GM12878 (cell line): ENCODE data around the gene SNCA. TPM values are rescaled to one million over a fixed set of nuclear protein-coding genes. Genes with fewer than 3 reads are reported as not detected.

Experiments used
- ATAC-seq: fragments of 200-7000 bp; cut with Tn5 transposase; 3 replicates; pipeline ENCODE4 v1.9.1; 2020; ENCODE audit warnings: mild to moderate bottlenecking, moderate library complexity
- BruUV-seq: library from RNA; stranded (reverse); fragments of 400-500 nt; replicated peaks from 2 replicates; lab custom pipeline; 2021; lab: Mats Ljungman, UMichigan
- CTCF ChIA-PET: fragments of 300-600 bp; sonication (Branson Sonifier 250); formaldehyde crosslinking; extraction: SDS; loops from one replicate; lab custom pipeline; 2021; ENCODE audit warnings: inconsistent platforms; lab: Yijun Ruan, JAX
- POLR2A ChIA-PET: fragments of 350-600 bp; formaldehyde crosslinking; extraction: SDS; loops from one replicate; lab custom pipeline; 2021; ENCODE audit warnings: inconsistent platforms; lab: Charles Lee
- RAD21 ChIA-PET: fragments of 300-600 bp; sonication (Branson Sonifier 250); formaldehyde crosslinking; loops from one replicate; lab custom pipeline; 2023; ENCODE audit warnings: antibody characterized with exemption; ENCODE audit not compliant: unreplicated experiment; lab: Charles Lee
- SMC1A ChIA-PET: fragments of 300-600 bp; sonication (Branson Sonifier 250); formaldehyde crosslinking; loops from one replicate; lab custom pipeline; 2023; ENCODE audit not compliant: unreplicated experiment, uncharacterized antibody; lab: Charles Lee
- DNase-seq: peaks from one replicate; pipeline ENCODE4 v3.0.0-alpha.2; 2011; ENCODE audit warnings: low read depth, low spot score
- FAIRE-seq: peaks from 3 replicates; lab custom pipeline; 2011; peaks lifted over from hg19 to GRCh38; lab: Jason Lieb, UNC
- H2AFZ ChIP-seq: 2 replicates; pipeline ENCODE4 v1.6.0; 2011; ENCODE audit warnings: low read depth, low read length, control low read depth; ENCODE audit not compliant: control insufficient read depth
- H3K27ac ChIP-seq: 2 replicates; pipeline ENCODE4 v1.5.1; 2011; ENCODE audit warnings: control low read depth; ENCODE audit not compliant: control insufficient read depth, insufficient read depth
- H3K27me3 ChIP-seq, 2 experiments: replicated peaks in 1 of 2; 2 replicates each; pipeline versions ENCODE4 v1.6.0 to v1.6.1; 2011; ENCODE audit warnings: low read length in 1 of 2; ENCODE audit not compliant: control insufficient read depth in 2 of 2, insufficient read depth in 2 of 2
- H3K36me3 ChIP-seq, 2 experiments: 2 replicates each; pipeline ENCODE4 v1.5.1; 2011; ENCODE audit warnings: low read length in 1 of 2; ENCODE audit not compliant: control insufficient read depth in 2 of 2, insufficient read depth in 2 of 2
- H3K4me1 ChIP-seq: 2 replicates; pipeline ENCODE4 v1.6.1; 2011; ENCODE audit warnings: mild to moderate bottlenecking, low read length, moderate library complexity, mixed read lengths; ENCODE audit not compliant: control insufficient read depth, insufficient read depth
- H3K4me2 ChIP-seq: 2 replicates; pipeline ENCODE4 v1.6.0; 2011; ENCODE audit warnings: control low read depth; ENCODE audit not compliant: control insufficient read depth, insufficient read depth
- H3K4me3 ChIP-seq: fragments of 200-600 bp; sonication (generic); 2 replicates; pipeline ENCODE4 v1.5.1; 2016
- H3K79me2 ChIP-seq: 2 replicates; pipeline ENCODE4 v1.6.0; 2011; ENCODE audit warnings: low read length; ENCODE audit not compliant: control insufficient read depth, insufficient read depth
- H3K9ac ChIP-seq: 2 replicates; pipeline ENCODE4 v1.8.0; 2011; ENCODE audit warnings: low read length, control low read depth, mixed read lengths; ENCODE audit not compliant: control insufficient read depth, insufficient read depth
- H3K9me3 ChIP-seq: replicated peaks from 3 replicates; pipeline ENCODE4 v1.5.1; 2011; ENCODE audit warnings: mild to moderate bottlenecking, low read length; ENCODE audit not compliant: control insufficient read depth, insufficient read depth
- H4K20me1 ChIP-seq: 2 replicates; pipeline ENCODE4 v1.6.0; 2011; ENCODE audit not compliant: control insufficient read depth, insufficient read depth
- BCLAF1 ChIP-seq: fragments of 450-650 bp; IDR thresholded peaks from 2 replicates; pipeline ENCODE4 v1.6.1; 2017; ENCODE audit warnings: antibody characterized with exemption, mild to moderate bottlenecking, moderate library complexity
- DPF2 ChIP-seq: fragments of 450-650 bp; IDR thresholded peaks from 2 replicates; pipeline ENCODE4 v1.6.1; 2017; ENCODE audit warnings: mild to moderate bottlenecking
- MLLT1 ChIP-seq: fragments of 450-650 bp; IDR thresholded peaks from 2 replicates; pipeline ENCODE4 v1.6.1; 2016; ENCODE audit warnings: mild to moderate bottlenecking
- NFIC ChIP-seq: IDR thresholded peaks from 2 replicates; pipeline ENCODE4 v1.6.1; 2012; ENCODE audit warnings: low read depth, mild to moderate bottlenecking, inconsistent platforms, low read length, moderate library complexity
- NFYB ChIP-seq: IDR thresholded peaks from 2 replicates; pipeline ENCODE4 v1.6.1; 2011; ENCODE audit warnings: low read depth, mild to moderate bottlenecking, low read length, improper control_type of control experiment, moderate library complexity; ENCODE audit not compliant: insufficient read depth
- PKNOX1 ChIP-seq: fragments of 450-650 bp; IDR thresholded peaks from 2 replicates; pipeline ENCODE4 v1.6.1; 2016; ENCODE audit warnings: mild to moderate bottlenecking
- SIX5 ChIP-seq: IDR thresholded peaks from 2 replicates; pipeline ENCODE4 v1.6.1; 2011; ENCODE audit warnings: mild to moderate bottlenecking, low read depth, low read length, moderate library complexity; ENCODE audit not compliant: severe bottlenecking
- SMAD5 ChIP-seq: IDR thresholded peaks from 2 replicates; pipeline ENCODE4 v1.6.1; 2016; ENCODE audit warnings: antibody characterized with exemption, low read depth
- ZBTB11 ChIP-seq: fragments of 450-650 bp; formaldehyde crosslinking; IDR thresholded peaks from 2 replicates; pipeline ENCODE4 v1.5.0; 2022; ENCODE audit warnings: mild to moderate bottlenecking, missing genetic modification characterization
- ZBTB40 ChIP-seq: fragments of 450-650 bp; IDR thresholded peaks from 2 replicates; pipeline ENCODE4 v1.6.1; 2016; ENCODE audit warnings: mild to moderate bottlenecking, moderate library complexity, borderline replicate concordance
- WGBS: methylation state at CpG from one replicate; pipeline ENCODE4 v1.1.6; 2016; ENCODE audit warnings: low lambda C conversion rate; ENCODE audit not compliant: insufficient replicate concordance, insufficient coverage; ENCODE audit errors: missing lambda C conversion rate; 5-methylcytosine and 5-hydroxymethylcytosine counted together
- in situ Hi-C: fragments of 300-500 bp; cut with MboI; formaldehyde crosslinking; loops from 9 replicates; pipeline ENCODE4 v1.14.3; 2018; ENCODE audit warnings: mixed read lengths
- intact Hi-C: fragments of 100-400 bp; cut with micrococcal nuclease; formaldehyde crosslinking; loops from one replicate; pipeline ENCODE4 v1.14.2; 2022; ENCODE audit not compliant: unreplicated experiment
- polyA plus RNA-seq, 11 experiments: library from polyadenylated mRNA; depleted of rRNA in 4 of 11; unstranded in 6 of 11; stranded (reverse) in 5 of 11; fragments of >200 nt; fragmentation: Nextera tagmentation in 4 of 11; fragmentation: Illumina TruSeq in 1 of 11; extraction: Ambion mirVana in 4 of 11; extraction: Trizol in 1 of 11; gene quantifications; 1 replicate in 1 of 11; 2 replicates in 10 of 11; pipeline versions ENCODE4 v1.2.1 to v1.2.3, GENCODE V29; 2011 to 2016; ENCODE audit warnings: inconsistent platforms in 2 of 11, missing spikeins in 2 of 11, low read depth in 1 of 11
- total RNA-seq, 4 experiments: library from RNA; depleted of rRNA in 3 of 4; stranded (reverse); fragments of >200 nt in 3 of 4; fragmentation: Illumina TruSeq in 1 of 4; extraction: Trizol in 1 of 4; gene quantifications; 2 replicates each; pipeline versions ENCODE4 v1.2.1 to v1.2.3, GENCODE V29; 2013 to 2021

Gene SNCA
- total and polyA plus RNA-seq, 10 of the 15 experiments (the other 5 are each of a cell fraction or from before 2014, with no cell fraction given): 0.22 TPM; not detected in 9

- ChIA-PET POLR2A (no interaction called here), RAD21 (no interaction called here), CTCF (interaction anchor here (1.1 kb wide), 1 partner anchor 18 kb away, joined by 4 read pairs; no protein-coding TSS in a partner anchor), SMC1A (interaction anchor here (1.2 kb wide), 1 partner anchor 12 kb away, joined by 4 read pairs; no protein-coding TSS in a partner anchor)
- no peaks in the 10 kb centered on the region for H3K9me3 ChIP-seq
- whole genome bisulfite sequencing: 25% methylated on average over 9 of the region's 9 CpGs
- no peaks in the 10 kb centered on the region for H3K36me3 ChIP-seq
- intact Hi-C loops (no loop called here), in situ Hi-C loops (no loop called here)
- H3K4me1 ChIP-seq: no peaks in the 10 kb centered on the region
- H3K4me2 ChIP-seq: no peak overlapping the region
- no peak overlapping the region for H3K27ac ChIP-seq
- FAIRE-seq (no peak), DNase-seq (no peak), ATAC-seq (no peak)
- no peak overlapping the region for H3K9ac ChIP-seq
- no peaks in the 10 kb centered on the region for H3K79me2 ChIP-seq
- H2AFZ ChIP-seq: no peak overlapping the region
- no peaks in the 10 kb centered on the region for H4K20me1 ChIP-seq
- no peaks in the 10 kb centered on the region for H3K27me3 ChIP-seq
- no peak overlapping the region for H3K4me3 ChIP-seq
- BruUV-seq: no TSS peak
- no peak for TF ChIP-seq SMAD5
- no peak for TF ChIP-seq DPF2
- TF ChIP-seq NFIC: no peak
- TF ChIP-seq ZBTB40: no peak
- TF ChIP-seq PKNOX1: no peak
- TF ChIP-seq SIX5: no peak
- no peak for TF ChIP-seq NFYB
- TF ChIP-seq BCLAF1: no peak
- TF ChIP-seq ZBTB11 (CRISPR knock-in tag): no peak
- no peak for TF ChIP-seq MLLT1
Observed at GRCh38 chr4:89674876-89675459, 162.0 kb downstream of the SNCA start.
